Mesendoderm (in vitro differentiated cells): Measurements from ENCODE around the gene VIPAS39.

Source experiments
- DNase-seq: peaks from one replicate; pipeline ENCODE4 v3.0.0; 2013
- H2AK5ac ChIP-seq: 2 replicates; pipeline ENCODE4 v1.6.1; 2013; ENCODE audit warnings: low read length, inconsistent platforms
- H2BK120ac ChIP-seq: 2 replicates; pipeline ENCODE4 v1.6.1; 2013; ENCODE audit warnings: low read depth, mild to moderate bottlenecking, low read length, moderate library complexity, mixed read lengths
- H2BK15ac ChIP-seq: replicated peaks from 2 replicates; pipeline ENCODE4 v1.6.1; 2013; ENCODE audit warnings: low read depth, mild to moderate bottlenecking, moderate library complexity
- H2BK5ac ChIP-seq: 2 replicates; pipeline ENCODE4 v1.6.1; 2013; ENCODE audit warnings: low read length, inconsistent platforms
- H3K18ac ChIP-seq: 2 replicates; pipeline ENCODE4 v1.6.1; 2013; ENCODE audit warnings: mild to moderate bottlenecking, low read length, mixed read lengths
- H3K23ac ChIP-seq: one replicate; pipeline ENCODE4 v1.6.1; 2013; ENCODE audit warnings: low read length
- H3K27ac ChIP-seq: 2 replicates; pipeline ENCODE4 v1.5.1; 2013; ENCODE audit warnings: low read depth, mild to moderate bottlenecking, inconsistent platforms, low read length, moderate library complexity
- H3K27me3 ChIP-seq: 2 replicates; pipeline ENCODE4 v1.6.1; 2013; ENCODE audit warnings: low read length, control low read depth, mild to moderate bottlenecking, inconsistent platforms; ENCODE audit not compliant: insufficient read depth, poor library complexity
- H3K36me3 ChIP-seq: 2 replicates; pipeline ENCODE4 v1.6.1; 2013; ENCODE audit warnings: low read length, inconsistent platforms; ENCODE audit not compliant: control insufficient read depth, insufficient read depth
- H3K4ac ChIP-seq: one replicate; pipeline ENCODE4 v1.6.1; 2013; ENCODE audit warnings: low read depth, mild to moderate bottlenecking, low read length, moderate library complexity
- H3K4me1 ChIP-seq: 2 replicates; pipeline ENCODE4 v1.6.1; 2013; ENCODE audit warnings: low read depth, low read length, inconsistent platforms; ENCODE audit not compliant: control insufficient read depth
- H3K4me2 ChIP-seq: 2 replicates; pipeline ENCODE4 v1.6.1; 2013; ENCODE audit warnings: low read length
- H3K4me3 ChIP-seq: 2 replicates; pipeline ENCODE4 v1.5.1; 2013; ENCODE audit warnings: mild to moderate bottlenecking, low read length
- H3K56ac ChIP-seq: one replicate; pipeline ENCODE4 v1.6.1; 2013; ENCODE audit warnings: low read length
- H3K79me1 ChIP-seq: 2 replicates; pipeline ENCODE4 v1.6.1; 2013; ENCODE audit warnings: low read length, inconsistent platforms
- H3K79me2 ChIP-seq: 2 replicates; pipeline ENCODE4 v1.6.1; 2013; ENCODE audit warnings: mild to moderate bottlenecking, low read length; ENCODE audit not compliant: control insufficient read depth, insufficient read depth
- H3K9ac ChIP-seq: 2 replicates; pipeline ENCODE4 v1.6.1; 2013; ENCODE audit warnings: low read length, inconsistent platforms
- H4K5ac ChIP-seq: one replicate; pipeline ENCODE4 v1.6.1; 2013; ENCODE audit warnings: low read length
- H4K8ac ChIP-seq: one replicate; pipeline ENCODE4 v1.6.1; 2013; ENCODE audit warnings: low read depth, mild to moderate bottlenecking, control low read depth, low read length, moderate library complexity
- WGBS: extraction: QIAGEN DNeasy Blood & Tissue Kit; methylation state at CpG from one replicate; pipeline ENCODE4 v1.1.7; 2013; ENCODE audit warnings: low lambda C conversion rate, missing lambda C conversion rate; ENCODE audit not compliant: insufficient coverage; ENCODE audit errors: extremely low coverage; 5-methylcytosine and 5-hydroxymethylcytosine counted together

The VIPAS39 gene

DNA sequence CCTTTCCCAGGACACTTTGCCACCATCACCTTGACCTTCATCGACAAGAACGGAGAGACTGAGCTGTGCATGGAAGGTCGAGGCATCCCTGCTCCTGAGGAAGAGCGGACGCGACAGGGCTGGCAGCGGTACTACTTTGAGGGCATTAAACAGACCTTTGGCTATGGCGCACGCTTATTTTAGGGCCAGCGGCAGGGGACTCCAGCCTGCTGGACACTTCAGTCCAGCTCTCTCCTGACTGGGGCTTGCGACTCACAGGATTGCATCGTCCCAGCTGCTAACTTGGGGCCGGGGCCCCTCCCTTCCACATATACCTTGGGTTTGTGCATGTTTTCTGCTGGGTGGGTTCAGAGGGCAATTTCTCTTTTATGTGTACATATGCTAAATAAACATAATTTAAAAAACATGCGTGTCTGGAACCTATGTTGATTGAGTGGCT is 11.7 kb upstream of the VIPAS39 start:
- H2BK15ac ChIP-seq, result no peak overlapping the region
- no peaks in the 10 kb centered on the region for H3K4me1 ChIP-seq
- no peak overlapping the region for H3K4me2 ChIP-seq
- WGBS, result no CpG with 5 or more reads among the region's 14 CpGs
- no peak overlapping the region for H4K5ac ChIP-seq
- no peak for DNase-seq
- H4K8ac ChIP-seq, result no peak overlapping the region
- no peak overlapping the region for H2AK5ac ChIP-seq
- H3K79me1 ChIP-seq, result no peaks in the 10 kb centered on the region
- no peak overlapping the region for H3K4ac ChIP-seq
- no peak overlapping the region for H3K27ac ChIP-seq
- no peak overlapping the region for H3K56ac ChIP-seq
- no peaks in the 10 kb centered on the region for H3K79me2 ChIP-seq
- no peaks in the 10 kb centered on the region for H3K27me3 ChIP-seq
- no peak overlapping the region for H3K4me3 ChIP-seq
- no peak overlapping the region for H3K9ac ChIP-seq
- H2BK5ac ChIP-seq, result no peak overlapping the region
- H3K36me3 ChIP-seq, result peaks cover 8% of the 10 kb centered on the region
- H2BK120ac ChIP-seq, result no peak overlapping the region
- H3K18ac ChIP-seq, result no peak overlapping the region
- H3K23ac ChIP-seq, result no peak overlapping the region

DNA sequence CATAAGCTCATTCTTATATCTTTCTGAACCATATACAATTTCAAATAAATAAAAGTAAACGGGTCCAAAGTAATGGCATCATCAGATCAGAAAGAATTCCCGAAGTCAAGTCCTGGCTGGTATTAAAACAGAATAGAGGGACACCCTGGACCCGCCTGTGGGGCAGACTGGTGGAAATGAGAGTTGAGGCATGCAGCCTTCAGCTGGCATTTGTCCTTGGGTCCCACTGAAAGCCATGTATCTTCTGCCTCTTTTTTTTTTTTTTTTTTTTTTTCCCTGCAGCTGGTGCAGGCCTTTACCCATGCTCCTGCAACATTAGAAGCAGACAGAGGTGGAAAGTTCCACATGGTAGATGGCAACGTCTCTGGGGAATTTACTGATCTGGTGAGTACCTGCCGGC is 10.4 kb upstream of the VIPAS39 start:
- H3K56ac ChIP-seq, result no peak overlapping the region
- no peak for DNase-seq
- no peak overlapping the region for H4K8ac ChIP-seq
- WGBS, result no CpG with 5 or more reads among the region's 5 CpGs
- H4K5ac ChIP-seq, result no peak overlapping the region
- H3K9ac ChIP-seq, result no peak overlapping the region
- H3K23ac ChIP-seq, result no peak overlapping the region
- no peaks in the 10 kb centered on the region for H3K79me1 ChIP-seq
- H3K18ac ChIP-seq, result no peak overlapping the region
- H3K4me1 ChIP-seq, result no peaks in the 10 kb centered on the region
- H3K27me3 ChIP-seq, result no peaks in the 10 kb centered on the region
- H2BK120ac ChIP-seq, result no peak overlapping the region
- no peak overlapping the region for H3K4me3 ChIP-seq
- no peak overlapping the region for H2BK5ac ChIP-seq
- no peak overlapping the region for H2BK15ac ChIP-seq
- H3K79me2 ChIP-seq, result no peaks in the 10 kb centered on the region
- H3K4me2 ChIP-seq, result no peak overlapping the region
- H3K27ac ChIP-seq, result no peak overlapping the region
- peaks cover 8% of the 10 kb centered on the region for H3K36me3 ChIP-seq
- no peak overlapping the region for H2AK5ac ChIP-seq
- H3K4ac ChIP-seq, result no peak overlapping the region

DNA sequence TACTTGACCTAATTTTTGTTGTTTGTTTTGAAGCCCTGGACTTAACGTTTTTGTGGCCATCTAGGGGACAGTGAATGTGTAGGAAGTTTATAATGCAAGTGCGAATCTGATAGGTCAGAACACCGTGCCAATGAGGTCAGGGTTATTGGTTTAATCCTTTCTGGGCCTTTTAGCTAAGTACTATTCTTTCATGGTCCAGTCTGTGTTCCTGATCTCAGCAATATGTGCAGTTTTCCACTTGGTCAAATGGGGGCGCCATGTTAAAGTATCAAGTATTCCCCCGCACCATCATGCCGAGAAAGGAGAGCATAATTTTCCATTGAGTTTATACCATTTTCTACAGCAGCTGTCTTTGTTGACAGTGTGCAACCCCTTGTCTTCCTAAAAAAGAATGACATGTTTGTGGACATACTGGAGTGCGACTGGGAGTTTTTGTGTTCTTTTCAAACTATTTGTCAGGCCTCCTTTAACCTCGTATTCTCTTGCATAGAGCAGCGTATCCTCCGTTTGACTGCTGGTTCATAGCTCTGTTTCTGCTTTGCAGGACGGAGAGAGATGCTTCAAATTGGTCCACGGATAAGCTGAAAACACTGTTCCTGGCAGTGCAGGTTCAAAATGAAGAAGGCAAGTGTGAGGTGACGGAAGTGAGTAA is 1.8 kb upstream of the VIPAS39 start:
- Histone ChIP-seq H3K4ac (no peak overlapping the region), H3K4me1 (peaks cover 2% of the 10 kb centered on the region), H4K8ac (no peak overlapping the region), H3K9ac (peak overlapping the region; percentile 87), H3K4me3 (peak overlapping the region; percentile 96), H3K79me1 (peaks cover 14% of the 10 kb centered on the region), H4K5ac (no peak overlapping the region), H3K18ac (no peak overlapping the region), H3K27ac (no peak overlapping the region), H2BK5ac (no peak overlapping the region), H3K36me3 (peaks cover 5% of the 10 kb centered on the region), H3K27me3 (no peaks in the 10 kb centered on the region), H3K56ac (no peak overlapping the region), H3K4me2 (peak overlapping the region; percentile 73), H2BK120ac (no peak overlapping the region), H3K23ac (no peak overlapping the region), H2AK5ac (no peak overlapping the region), H2BK15ac (no peak overlapping the region), H3K79me2 (peaks cover 23% of the 10 kb centered on the region)
- DNase-seq, result peak; percentile 84
- WGBS, result no CpG with 5 or more reads among the region's 13 CpGs

DNA sequence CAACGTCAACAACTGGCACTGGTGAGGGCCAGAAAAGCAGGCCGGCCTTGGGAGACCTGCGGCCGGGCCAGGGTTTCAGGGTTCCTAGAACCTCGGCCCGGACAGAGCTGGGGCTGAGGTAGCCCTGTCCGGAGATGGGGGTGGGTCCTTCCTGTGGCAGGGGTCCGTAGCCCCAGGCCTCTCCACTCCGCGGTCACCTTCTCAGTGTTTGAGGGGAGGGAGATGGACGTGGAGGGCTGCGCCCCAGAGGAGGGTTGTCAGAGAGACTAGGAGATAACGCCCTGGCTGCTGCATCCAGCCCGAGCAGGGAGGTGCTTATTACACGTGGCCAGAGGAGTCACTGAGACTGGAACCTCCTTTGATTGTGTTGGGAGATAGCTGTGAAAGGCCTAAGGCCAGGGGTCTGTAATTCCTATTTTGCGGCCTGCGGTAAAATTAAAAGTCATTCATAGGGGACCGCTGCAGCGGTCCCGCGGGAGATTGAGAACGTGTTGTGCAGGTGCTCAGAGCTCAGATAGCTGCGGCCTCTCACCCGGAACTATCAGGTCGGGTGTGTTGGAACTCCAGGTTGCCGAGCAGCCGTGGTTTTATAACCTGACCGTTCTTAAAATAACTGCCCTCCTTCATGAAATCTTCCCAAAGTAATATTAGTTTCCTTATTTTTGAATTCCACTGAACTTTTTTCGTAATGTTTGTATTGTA is 999 bp upstream of the VIPAS39 start:
- DNase-seq, result peak; percentile 85
- H3K4me2 ChIP-seq, result peak overlapping the region; percentile 73
- H3K56ac ChIP-seq, result peak overlapping the region; percentile 99

DNA sequence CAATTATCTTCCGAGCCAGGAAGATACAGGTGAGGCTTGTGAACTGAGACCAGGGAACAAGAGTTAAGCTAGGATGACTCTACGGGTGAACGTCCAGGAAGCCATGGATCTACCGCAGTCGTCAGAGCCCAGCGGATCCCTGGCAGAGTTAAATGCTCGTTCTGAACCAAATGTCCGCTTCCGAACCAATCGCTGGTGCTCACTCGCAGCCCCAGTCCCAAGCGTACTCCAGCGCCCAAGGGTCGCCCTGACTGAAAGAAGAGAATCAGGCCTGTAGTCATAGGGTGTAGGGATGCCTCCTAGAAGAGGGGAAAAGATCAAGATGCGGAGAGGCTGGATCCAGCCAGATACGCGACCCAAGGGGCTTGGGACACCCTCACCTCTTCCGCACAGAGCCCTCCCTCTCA is 283 bp downstream of the VIPAS39 start:
- Histone ChIP-seq H3K4me1 (peaks cover 2% of the 10 kb centered on the region), H2BK120ac (no peak overlapping the region), H3K4me3 (peak overlapping the region; percentile 64), H3K9ac (peak overlapping the region; percentile 89), H3K79me1 (peaks cover 14% of the 10 kb centered on the region), H2AK5ac (no peak overlapping the region), H2BK5ac (peak overlapping the region; percentile 17), H4K8ac (no peak overlapping the region), H3K4me2 (peak overlapping the region; percentile 91), H3K27ac (peak overlapping the region; percentile 29), H3K4ac (no peak overlapping the region), H3K27me3 (no peaks in the 10 kb centered on the region), H3K56ac (peak overlapping the region; percentile 90), H3K79me2 (peaks cover 23% of the 10 kb centered on the region), H3K18ac (no peak overlapping the region), H3K23ac (no peak overlapping the region), H4K5ac (no peak overlapping the region), H2BK15ac (no peak overlapping the region), H3K36me3 (peaks cover 2% of the 10 kb centered on the region)
- WGBS, result no CpG with 5 or more reads among the region's 18 CpGs
- no peak for DNase-seq

More for the DNA sequence above, 999 bp upstream of the VIPAS39 start:
- H3K79me2 ChIP-seq, result peaks cover 23% of the 10 kb centered on the region
- H4K8ac ChIP-seq, result no peak overlapping the region
- peaks cover 2% of the 10 kb centered on the region for H3K4me1 ChIP-seq
- H3K9ac ChIP-seq, result peak overlapping the region; percentile 87
- H4K5ac ChIP-seq, result no peak overlapping the region
- WGBS, result no CpG with 5 or more reads among the region's 29 CpGs
- peak overlapping the region; percentile 43 for H3K18ac ChIP-seq
- H3K23ac ChIP-seq, result no peak overlapping the region
- H3K79me1 ChIP-seq, result peaks cover 14% of the 10 kb centered on the region
- H2BK5ac ChIP-seq, result peak overlapping the region; percentile 44
- peak overlapping the region; percentile 93 for H3K4ac ChIP-seq
- no peak overlapping the region for H2BK15ac ChIP-seq
- no peak overlapping the region for H2BK120ac ChIP-seq
- H3K4me3 ChIP-seq, result peak overlapping the region; percentile 96
- peak overlapping the region; percentile 35 for H3K27ac ChIP-seq
- H2AK5ac ChIP-seq, result peak overlapping the region; percentile 66
- H3K36me3 ChIP-seq, result peaks cover 5% of the 10 kb centered on the region
- no peaks in the 10 kb centered on the region for H3K27me3 ChIP-seq
